H1 (cell line): ENCODE data around the gene WASF3. TPM values are rescaled to one million over a fixed set of nuclear protein-coding genes. Genes with fewer than 3 reads are reported as not detected.

Source experiments
- CBX8 ChIP-seq: fragments of 300-800, 300-1000 bp; sonication (generic); IDR thresholded peaks from 2 replicates; pipeline ENCODE4 v1.7.1; 2016; ENCODE audit warnings: low read depth, low read length, borderline replicate concordance
- CEBPB ChIP-seq: IDR thresholded peaks from 2 replicates; pipeline ENCODE4 v1.6.1; 2012; ENCODE audit warnings: low read depth, low read length
- TAF7 ChIP-seq: optimal IDR thresholded peaks from 2 replicates; pipeline ENCODE3; 2011; ENCODE audit warnings: low read depth, mild to moderate bottlenecking, inconsistent platforms, low read length, moderate library complexity, borderline replicate concordance
- polyA plus RNA-seq, 7 experiments: library from polyadenylated mRNA; depleted of rRNA in 3 of 7; stranded (reverse) in 5 of 7; unstranded in 2 of 7; fragments of >200 nt in 5 of 7; fragments of 200-250 nt in 2 of 7; gene quantifications; 1 replicate in 5 of 7; 2 replicates in 1 of 7; 4 replicates in 1 of 7; pipeline versions ENCODE4 v1.2.1 to v1.2.3, GENCODE V29; 2011 to 2013; ENCODE audit warnings: missing spikeins in 2 of 7, mixed read lengths in 2 of 7
- total RNA-seq: library from RNA; stranded (reverse); fragmentation: NEBNext Ultra II Directional; extraction: Animal tissue kit (Norgen Biotek cat#: 25700); gene quantifications from 2 replicates; pipeline ENCODE4 v1.2.1, GENCODE V29; 2021

WASF3 gene
- total and polyA plus RNA-seq, 2 of the 8 experiments (the other 6 are each of a cell fraction or from before 2014, with no cell fraction given), result 18.7 to 39.8 TPM

GRCh38 chr13:26658448-26659385 lies 101.2 kb downstream of the WASF3 start (continued):
- TF ChIP-seq TAF7 (no peak), CEBPB (no peak), CBX8 (no peak)
